Fibroblast of the aortic adventitia (primary cell): ENCODE results near the gene ADGRD1. TPM values are rescaled to one million over a fixed set of nuclear protein-coding genes. Genes with fewer than 3 reads are reported as not detected.

Experiments used
- DNase-seq: peaks from one replicate; pipeline ENCODE4 v3.0.0-alpha.2; 2010; ENCODE audit warnings: low read depth
- H3K4me3 ChIP-seq: 2 replicates; pipeline ENCODE4 v1.5.1; 2011; ENCODE audit warnings: low read depth, mild to moderate bottlenecking, control low read depth, low read length, moderate library complexity
- total RNA-seq: library from RNA; depleted of rRNA; stranded (reverse); fragments of >200 nt; gene quantifications from 2 replicates; pipeline ENCODE4 v1.2.3, GENCODE V29; 2012; ENCODE audit warnings: low replicate concordance
- TF ChIP-seq, protein P1 (sequence below): IDR thresholded peaks from 2 replicates; pipeline ENCODE4 v1.5.1; 2011; ENCODE audit warnings: mild to moderate bottlenecking, low read length, control low read depth, inconsistent platforms; ENCODE audit not compliant: insufficient read depth

ADGRD1 gene
- total RNA-seq, 1 donor = 1.2 TPM

DNA sequence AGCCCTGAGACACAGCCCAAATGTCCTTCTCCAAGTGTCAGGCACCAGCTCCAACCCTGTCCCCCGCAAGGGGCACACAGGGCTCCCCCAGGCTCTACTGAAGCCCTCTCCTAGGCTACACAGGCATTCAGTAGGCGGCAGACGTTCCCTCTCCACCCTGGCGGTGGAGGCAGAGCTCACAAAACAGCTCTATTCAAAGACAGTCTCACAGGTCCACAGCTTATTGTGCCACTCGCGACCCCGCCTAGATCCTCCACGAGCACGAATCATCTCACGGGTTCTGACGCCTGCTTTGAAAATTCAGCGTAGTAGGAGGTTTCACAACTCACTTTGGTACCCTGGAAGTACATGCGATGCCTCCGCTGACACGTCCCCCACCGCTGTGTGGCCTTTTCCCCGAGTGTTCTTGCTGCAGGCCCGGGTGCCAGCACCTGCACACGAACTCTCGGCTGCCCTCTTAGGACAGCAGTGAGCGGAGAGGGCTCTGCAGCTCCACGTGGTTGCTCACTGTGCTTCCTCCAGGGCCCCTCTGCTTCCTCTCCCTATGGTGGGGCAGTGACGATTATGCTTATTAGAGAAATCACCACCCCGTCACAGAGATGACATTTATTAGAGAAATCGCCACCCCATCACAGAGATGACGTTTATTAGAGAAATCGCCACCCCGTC is 78.5 kb downstream of the ADGRD1 start:
- TF ChIP-seq, protein P1, sequence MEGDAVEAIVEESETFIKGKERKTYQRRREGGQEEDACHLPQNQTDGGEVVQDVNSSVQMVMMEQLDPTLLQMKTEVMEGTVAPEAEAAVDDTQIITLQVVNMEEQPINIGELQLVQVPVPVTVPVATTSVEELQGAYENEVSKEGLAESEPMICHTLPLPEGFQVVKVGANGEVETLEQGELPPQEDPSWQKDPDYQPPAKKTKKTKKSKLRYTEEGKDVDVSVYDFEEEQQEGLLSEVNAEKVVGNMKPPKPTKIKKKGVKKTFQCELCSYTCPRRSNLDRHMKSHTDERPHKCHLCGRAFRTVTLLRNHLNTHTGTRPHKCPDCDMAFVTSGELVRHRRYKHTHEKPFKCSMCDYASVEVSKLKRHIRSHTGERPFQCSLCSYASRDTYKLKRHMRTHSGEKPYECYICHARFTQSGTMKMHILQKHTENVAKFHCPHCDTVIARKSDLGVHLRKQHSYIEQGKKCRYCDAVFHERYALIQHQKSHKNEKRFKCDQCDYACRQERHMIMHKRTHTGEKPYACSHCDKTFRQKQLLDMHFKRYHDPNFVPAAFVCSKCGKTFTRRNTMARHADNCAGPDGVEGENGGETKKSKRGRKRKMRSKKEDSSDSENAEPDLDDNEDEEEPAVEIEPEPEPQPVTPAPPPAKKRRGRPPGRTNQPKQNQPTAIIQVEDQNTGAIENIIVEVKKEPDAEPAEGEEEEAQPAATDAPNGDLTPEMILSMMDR = no peak
- DNase-seq = no peak

DNA sequence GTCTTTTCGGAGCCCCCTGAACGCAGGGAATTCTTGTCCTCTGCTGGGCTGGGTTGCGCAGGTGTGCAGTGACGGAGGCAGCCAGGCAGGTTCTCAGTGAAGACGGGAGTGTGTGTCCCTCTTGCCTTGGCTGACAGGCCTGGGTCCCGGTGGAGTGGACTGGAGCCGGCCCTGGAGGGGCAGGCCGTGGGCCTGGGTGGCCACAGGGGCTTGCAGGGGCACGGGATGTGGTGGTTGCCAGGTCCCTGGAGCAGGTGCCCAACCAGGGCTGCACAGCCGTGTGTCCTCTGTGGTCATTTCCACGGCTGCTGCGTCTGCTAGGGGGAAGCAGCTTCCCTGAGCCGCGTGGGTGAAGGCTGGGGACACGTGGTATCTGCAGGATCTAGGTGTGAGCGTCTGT is 79.8 kb downstream of the ADGRD1 start:
- DNase-seq = no peak
- H3K4me3 ChIP-seq = no peak overlapping the region
- TF ChIP-seq, protein P1 = no peak

More for the DNA sequence above, 78.5 kb downstream of the ADGRD1 start:
- no peak overlapping the region for H3K4me3 ChIP-seq

DNA sequence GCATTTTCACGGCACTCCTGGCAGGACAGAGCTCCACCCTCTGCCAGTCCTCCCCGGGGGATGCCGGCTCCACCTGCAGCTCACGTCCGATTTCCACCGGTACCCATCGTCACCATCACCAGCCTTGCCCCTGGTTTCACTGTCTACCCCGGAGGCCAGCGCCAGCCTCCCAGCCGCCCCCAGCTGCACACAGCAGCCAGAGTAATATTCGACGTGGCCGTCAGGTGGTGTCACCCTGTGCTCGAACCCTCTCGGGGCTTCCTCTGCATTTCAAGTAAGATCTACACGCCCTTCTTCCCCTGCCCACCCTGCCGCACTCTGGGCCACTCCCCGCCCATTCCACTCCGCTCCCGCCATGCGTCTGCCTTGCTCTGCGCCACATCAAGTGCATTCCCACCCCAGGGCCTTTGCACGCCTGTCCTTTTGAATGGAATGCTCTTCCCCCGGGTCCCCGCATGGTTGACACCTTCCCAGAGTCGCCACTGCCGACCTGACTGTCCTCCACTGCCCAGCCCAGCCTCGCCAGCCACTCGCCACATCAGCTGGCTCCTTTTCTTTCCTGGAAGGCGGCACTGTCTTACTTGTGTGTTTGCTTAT is 80.3 kb downstream of the ADGRD1 start:
- H3K4me3 ChIP-seq = no peak overlapping the region
- no peak for DNase-seq
- TF ChIP-seq, protein P1 = no peak

GRCh38 chr12:131034631-131035244 is 81.0 kb downstream of the ADGRD1 start:
- no peak overlapping the region for H3K4me3 ChIP-seq
- TF ChIP-seq, protein P1 = no peak
- DNase-seq = no peak

DNA sequence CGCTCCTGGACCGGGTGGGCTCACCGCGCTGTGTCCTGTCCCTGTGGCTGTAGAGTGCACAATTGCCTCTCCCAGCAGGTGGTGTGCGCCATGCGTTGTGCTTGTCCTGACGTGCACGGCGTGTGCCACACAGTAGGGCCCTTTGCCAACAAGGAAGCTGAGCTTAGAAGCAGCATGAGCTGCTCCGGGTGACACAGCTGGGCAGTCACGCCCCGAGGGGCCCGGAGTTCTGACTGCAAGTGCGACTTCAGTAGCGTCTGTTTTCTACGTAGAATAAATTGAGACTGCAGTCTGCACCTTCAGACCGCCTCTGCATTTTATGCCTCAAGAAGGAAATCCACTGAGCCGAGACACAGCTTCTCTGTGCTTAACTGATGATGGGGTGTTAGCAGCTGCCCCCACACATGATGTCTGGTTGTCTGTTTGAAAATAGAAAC is 81.6 kb downstream of the ADGRD1 start:
- no peak for DNase-seq
- H3K4me3 ChIP-seq = no peak overlapping the region
- TF ChIP-seq, protein P1 = no peak

- TF ChIP-seq, protein P1 = no peak
- DNase-seq = no peak
- no peak overlapping the region for H3K4me3 ChIP-seq
Observed at GRCh38 chr12:131038159-131038558, 84.5 kb downstream of the ADGRD1 start.
